BE2C (cell line): ENCODE data around the gene PROSER1.
A peak's percentile ranks its signal among the peaks of the same experiment; 100 is the strongest.

Source experiments
- DNase-seq: peaks from one replicate; pipeline ENCODE4 v3.0.0-alpha.2; 2020
- H3K27me3 ChIP-seq: fragments of 250-450 bp; sonication (Bioruptor Pico); 2 replicates; pipeline ENCODE4 v1.5.1; 2020; ENCODE audit warnings: mild to moderate bottlenecking
- H3K36me3 ChIP-seq: fragments of 250-450 bp; sonication (Bioruptor Pico); 2 replicates; pipeline ENCODE4 v1.5.1; 2020; ENCODE audit warnings: mild to moderate bottlenecking
- H3K4me1 ChIP-seq: fragments of 250-450 bp; sonication (Bioruptor Pico); 2 replicates; pipeline ENCODE4 v1.5.1; 2020
- H3K4me3 ChIP-seq: 2 replicates; pipeline ENCODE4 v1.5.1; 2011; ENCODE audit warnings: low read depth, low read length
- H3K9me3 ChIP-seq: fragments of 250-450 bp; sonication (Bioruptor Pico); 2 replicates; pipeline ENCODE4 v1.5.1; 2020
- CTCF ChIP-seq: IDR thresholded peaks from 2 replicates; pipeline ENCODE4 v1.5.1; 2012; ENCODE audit warnings: mild to moderate bottlenecking, low read depth, low read length

Gene PROSER1

GRCh38 chr13:39047560-39047959 is 9.7 kb upstream of the PROSER1 start:
- H3K4me3 ChIP-seq, result no peak overlapping the region
- peak; percentile 34 for TF ChIP-seq CTCF
- peak; percentile 12 for DNase-seq

GRCh38 chr13:39044536-39044935 is 6.6 kb upstream of the PROSER1 start:
- no peak for TF ChIP-seq CTCF
- DNase-seq, result no peak
- Histone ChIP-seq H3K36me3 (no peaks in the 10 kb centered on the region), H3K9me3 (no peaks in the 10 kb centered on the region), H3K27me3 (no peaks in the 10 kb centered on the region), H3K4me3 (no peak overlapping the region), H3K4me1 (no peaks in the 10 kb centered on the region)

More at GRCh38 chr13:39047560-39047959, 9.7 kb upstream of the PROSER1 start:
- Histone ChIP-seq H3K4me1 (no peaks in the 10 kb centered on the region), H3K36me3 (no peaks in the 10 kb centered on the region), H3K9me3 (no peaks in the 10 kb centered on the region), H3K27me3 (no peaks in the 10 kb centered on the region)

GRCh38 chr13:39040206-39040605 is 2.3 kb upstream of the PROSER1 start:
- Histone ChIP-seq H3K9me3 (no peaks in the 10 kb centered on the region), H3K27me3 (no peaks in the 10 kb centered on the region), H3K4me3 (no peak overlapping the region), H3K36me3 (no peaks in the 10 kb centered on the region; the same call in 1 of the 2 replicates), H3K4me1 (no peaks in the 10 kb centered on the region)
- no peak for DNase-seq
- no peak for TF ChIP-seq CTCF

- Histone ChIP-seq H3K36me3 (no peaks in the 10 kb centered on the region; the same call in 1 of the 2 replicates), H3K4me1 (no peaks in the 10 kb centered on the region), H3K4me3 (peak overlapping the region; percentile 97), H3K9me3 (no peaks in the 10 kb centered on the region), H3K27me3 (no peaks in the 10 kb centered on the region)
- no peak for TF ChIP-seq CTCF
- no peak for DNase-seq
Measured at GRCh38 chr13:39039041-39039440, 1.2 kb upstream of the PROSER1 start.

- Histone ChIP-seq H3K36me3 (no peaks in the 10 kb centered on the region; the same call in 1 of the 2 replicates), H3K4me3 (peak overlapping the region; percentile 97), H3K27me3 (no peaks in the 10 kb centered on the region), H3K9me3 (no peaks in the 10 kb centered on the region), H3K4me1 (no peaks in the 10 kb centered on the region)
- no peak for TF ChIP-seq CTCF
- no peak for DNase-seq
Measured at GRCh38 chr13:39038569-39039030, 711 bp upstream of the PROSER1 start.

- no peaks in the 10 kb centered on the region for H3K27me3 ChIP-seq
- H3K4me3 ChIP-seq, result peak overlapping the region; percentile 97
- no peak for DNase-seq
- H3K36me3 ChIP-seq, result no peaks in the 10 kb centered on the region; the same call in 1 of the 2 replicates
- no peaks in the 10 kb centered on the region for H3K9me3 ChIP-seq
- no peaks in the 10 kb centered on the region for H3K4me1 ChIP-seq
- no peak for TF ChIP-seq CTCF
Measured at GRCh38 chr13:39037410-39037879, 444 bp downstream of the PROSER1 start.
